NCI-H1930 (cell line): ENCODE measurements around the gene BUB1B.

Experiments
- DNase-seq, 2 experiments: peaks; one replicate each; lab custom pipeline; 2025; lab: John Stamatoyannopoulos, UW

BUB1B gene

DNA sequence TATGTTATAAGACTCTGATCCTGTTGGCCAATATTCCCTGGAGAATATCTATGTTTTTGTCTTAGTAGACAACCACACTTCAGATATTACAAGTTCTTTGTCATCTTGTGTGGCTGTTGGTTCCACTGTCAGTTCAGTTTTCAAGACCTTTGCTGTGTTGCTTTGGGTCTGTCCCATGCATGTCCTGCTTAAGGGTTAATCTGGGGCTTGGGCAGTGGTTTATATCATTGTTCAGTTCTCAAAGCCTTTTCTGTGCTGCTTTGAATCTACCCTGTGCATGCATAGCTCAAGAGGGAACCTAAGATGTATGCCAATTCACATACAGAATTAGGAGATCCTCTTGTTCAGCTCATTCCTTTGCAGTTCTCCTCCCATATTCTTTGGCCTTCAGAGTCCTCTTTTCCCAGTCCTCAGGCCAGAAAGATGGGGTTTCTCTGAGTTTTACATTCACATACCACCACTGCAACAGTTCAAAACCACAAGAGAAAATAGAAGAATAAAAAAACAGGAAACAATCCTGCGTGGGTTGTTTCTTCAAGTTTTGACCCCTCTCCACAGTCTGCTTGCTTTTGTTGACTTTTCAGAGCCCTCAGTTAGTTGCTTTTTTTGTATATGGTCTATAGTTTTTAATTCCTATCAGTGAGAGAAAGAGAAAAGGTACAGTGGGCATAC is 21.6 kb downstream of the BUB1B start:
- DNase-seq = no peak

DNA sequence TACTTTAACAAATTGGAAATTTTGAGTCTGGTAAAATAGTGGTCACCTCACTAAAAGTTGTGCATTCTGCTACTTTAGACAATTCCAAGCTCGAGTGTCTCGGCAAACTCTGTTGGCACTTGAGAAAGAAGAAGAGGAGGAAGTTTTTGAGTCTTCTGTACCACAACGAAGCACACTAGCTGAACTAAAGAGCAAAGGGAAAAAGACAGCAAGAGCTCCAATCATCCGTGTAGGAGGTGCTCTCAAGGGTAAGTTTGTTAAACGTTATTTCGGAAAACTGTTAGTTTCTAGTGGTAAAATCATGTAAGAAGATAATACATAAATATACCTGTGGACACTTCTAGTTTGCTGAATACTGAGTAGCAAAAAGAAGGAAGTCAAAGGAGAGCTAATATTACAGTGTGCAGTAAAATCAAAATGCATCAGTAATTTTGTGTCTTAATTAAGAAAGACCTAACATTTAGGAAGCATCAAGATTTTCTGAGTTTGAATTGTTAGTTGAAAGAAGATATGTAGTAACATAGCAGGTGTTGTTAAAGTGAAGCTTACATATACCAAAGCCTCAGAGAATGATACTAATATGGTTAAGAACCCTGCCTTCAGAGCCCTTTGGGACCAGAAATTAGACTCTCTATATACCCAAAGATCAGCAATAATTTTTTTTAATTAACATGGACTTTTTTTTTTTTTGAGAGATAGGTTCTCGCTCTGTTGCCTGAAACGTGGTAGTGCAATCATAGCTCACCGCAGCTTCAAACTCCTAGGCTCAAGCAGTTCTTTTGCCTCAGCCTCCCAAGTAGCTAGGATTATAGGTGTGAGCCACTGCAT is 23.0 kb downstream of the BUB1B start:
- DNase-seq = no peak

DNA sequence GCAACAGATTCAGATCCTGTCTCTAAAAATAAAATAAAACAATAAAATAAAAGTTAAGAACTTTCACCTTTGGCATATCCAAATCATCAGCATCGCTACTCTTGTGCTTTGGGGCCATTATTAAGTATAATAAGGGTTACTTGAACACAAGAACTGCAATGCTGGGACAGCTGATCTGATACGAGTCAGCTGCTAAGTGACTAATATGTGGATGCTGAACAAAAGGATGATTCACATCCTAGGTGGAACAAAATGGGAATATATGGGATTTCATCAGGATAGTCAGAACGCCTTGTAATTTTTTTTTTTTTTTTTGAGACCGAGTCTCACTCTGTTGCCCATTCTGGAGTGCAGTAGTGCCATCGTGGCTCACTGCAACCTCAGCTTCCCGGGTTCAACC is 29.7 kb downstream of the BUB1B start:
- no peak for DNase-seq

DNA sequence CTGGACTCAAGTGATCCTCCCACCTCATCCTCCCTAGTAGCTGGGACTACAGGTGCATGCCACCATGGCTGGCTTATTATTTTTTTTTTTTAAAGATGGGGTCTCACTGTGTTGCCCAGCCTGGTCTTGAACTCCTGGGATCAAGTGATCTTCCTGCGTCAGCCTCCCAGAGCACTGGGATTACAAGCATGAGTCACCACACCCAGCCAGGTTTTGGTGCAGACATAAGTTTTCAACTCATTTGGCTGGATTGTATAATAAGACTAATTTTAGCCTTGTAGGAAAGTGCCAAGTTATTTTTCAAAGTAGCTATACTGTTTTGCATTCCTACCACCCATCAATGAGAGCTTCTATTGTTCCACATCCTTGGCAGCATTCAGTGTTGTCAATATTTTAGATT is 32.1 kb downstream of the BUB1B start:
- DNase-seq = no peak

DNA sequence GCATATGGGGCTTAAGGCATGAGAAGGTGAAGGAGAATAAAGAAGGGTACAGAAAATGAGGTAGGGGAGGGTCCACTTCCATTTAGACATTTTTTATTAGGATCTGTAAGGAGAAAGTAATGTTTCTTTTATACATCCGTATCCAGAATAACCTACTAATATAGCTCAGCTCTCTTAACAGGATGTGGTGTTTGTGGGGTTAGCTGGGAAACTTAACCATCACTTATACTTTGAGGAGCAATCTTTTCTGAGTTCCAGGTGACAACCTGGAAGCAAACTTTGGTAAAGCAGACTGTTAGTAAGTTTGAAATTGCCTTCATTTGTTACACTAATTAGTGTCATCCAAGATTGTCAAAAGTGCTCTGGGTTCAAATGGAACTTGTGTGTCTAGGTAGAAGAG is 36.6 kb downstream of the BUB1B start:
- no peak for DNase-seq

DNA sequence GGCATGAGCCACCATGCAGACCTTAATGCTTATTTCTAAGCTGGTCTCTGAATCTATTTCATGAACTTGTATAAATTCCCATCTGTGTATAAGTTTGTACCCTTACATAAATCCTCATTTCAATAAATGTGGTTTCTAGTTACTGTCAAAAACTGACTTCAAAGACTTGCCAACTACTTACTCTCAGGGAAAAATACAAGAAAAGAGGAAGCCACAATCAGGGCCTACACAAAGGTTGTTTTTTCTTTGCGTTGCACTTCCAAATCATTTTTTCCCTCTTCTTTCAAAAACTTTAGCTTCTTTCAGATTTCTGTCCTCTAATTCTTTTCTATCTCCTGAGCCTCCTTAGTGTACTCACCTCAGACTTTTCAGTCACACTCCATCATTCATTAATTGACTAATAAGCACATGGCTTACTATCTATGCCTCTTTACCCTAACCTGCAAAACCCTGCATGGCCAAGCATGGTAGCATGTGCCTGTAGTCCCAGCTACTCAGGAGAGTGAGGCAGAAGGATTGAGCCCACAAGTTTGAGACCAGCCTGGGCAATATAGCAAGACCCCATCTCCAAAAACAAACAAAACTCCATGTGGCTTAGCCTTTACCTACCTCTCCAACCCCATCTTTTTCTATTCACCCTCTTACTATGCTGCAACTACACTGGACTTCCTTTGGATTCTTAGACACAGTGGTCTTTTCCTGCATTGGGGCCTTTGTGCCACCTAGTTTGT is 37.7 kb downstream of the BUB1B start:
- no peak for DNase-seq

DNA sequence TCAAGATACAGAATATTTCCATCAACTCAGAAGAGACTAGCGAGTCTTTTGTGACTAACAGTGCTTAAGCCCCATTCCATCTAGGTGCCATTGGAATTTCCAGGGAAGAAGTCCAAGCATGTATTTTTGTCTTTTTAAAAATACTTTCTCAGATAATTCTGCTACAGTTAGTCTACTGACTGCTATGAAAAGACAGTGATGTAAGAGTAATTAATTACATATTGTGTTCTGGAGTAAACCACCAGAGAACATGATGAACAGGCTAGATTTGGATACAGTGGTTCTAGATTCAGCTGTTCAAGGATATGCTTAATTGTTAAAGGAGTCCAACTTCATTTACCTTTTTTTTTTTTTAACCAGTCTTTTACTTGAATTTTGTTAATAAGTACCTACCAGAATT is 43.2 kb downstream of the BUB1B start:
- no peak for DNase-seq

DNA sequence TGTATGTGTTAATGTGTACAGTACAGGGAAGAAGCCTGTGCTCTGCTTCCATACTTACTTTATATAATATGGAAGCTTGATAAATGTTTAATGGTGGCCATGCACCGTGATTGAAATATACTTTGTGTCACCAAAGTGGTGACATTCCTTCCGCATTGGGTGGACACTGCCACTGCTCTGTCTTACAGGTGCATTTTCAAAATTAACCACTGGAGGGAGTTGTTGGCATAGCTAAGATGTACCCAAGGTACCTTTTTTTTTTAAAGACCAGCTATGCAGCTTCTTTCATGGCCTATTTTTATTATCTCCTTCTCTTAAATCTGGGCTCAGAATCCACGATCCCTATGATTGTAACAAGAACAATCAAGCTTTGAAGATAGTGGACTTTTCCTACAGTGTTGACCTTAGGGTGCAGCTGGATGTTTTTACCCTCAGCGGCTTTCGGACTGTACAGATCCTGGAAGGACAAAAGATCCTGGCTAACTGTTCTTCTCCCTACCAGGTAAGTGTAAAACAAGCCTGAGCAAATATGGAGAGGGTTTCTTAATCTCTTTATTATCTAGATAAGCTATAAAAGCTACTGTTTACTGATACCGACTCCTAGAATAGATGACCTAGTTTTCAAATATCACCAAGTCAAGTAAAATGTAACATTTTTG is 56.4 kb downstream of the BUB1B start:
- DNase-seq = peak in 1 of 2 experiments; percentile 47

DNA sequence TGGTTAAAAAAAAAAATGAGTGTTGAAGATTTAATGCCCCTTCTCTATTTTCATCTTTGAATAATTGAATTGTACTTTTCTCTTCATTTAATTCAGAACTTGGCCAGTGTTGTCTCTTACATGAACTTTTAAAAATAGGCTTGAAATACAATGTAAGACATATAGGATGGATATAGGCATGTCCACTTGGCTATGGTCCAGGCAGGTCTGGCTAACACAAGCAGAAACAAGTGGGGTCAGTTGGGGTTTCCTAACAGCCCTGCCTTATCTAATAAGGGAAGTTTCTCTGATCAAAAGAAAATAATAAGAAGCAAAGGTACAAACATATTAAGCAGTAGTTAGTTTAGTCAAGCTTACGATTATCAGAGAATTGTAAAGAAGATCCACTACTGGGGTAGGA is 58.9 kb downstream of the BUB1B start:
- DNase-seq = no peak

DNA sequence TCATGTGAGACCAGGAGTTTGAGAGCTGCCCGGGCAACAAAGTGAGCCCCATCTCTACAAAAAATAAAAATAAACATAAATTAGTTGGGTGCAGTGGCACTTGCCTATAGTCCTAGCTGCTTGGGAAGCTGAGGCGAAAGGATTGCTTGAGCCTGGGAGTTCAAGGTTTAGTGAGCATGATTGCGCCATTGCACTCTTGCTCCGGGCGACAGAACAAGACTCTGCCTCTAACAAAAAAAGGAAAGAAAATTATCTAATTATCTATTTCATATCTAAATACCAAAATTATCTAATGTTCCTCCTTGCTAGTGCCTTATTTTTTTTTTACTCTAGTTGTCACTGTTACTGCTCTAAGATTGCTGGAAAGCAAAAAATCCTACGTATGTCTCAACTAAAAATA is 61.3 kb downstream of the BUB1B start:
- no peak for DNase-seq

DNA sequence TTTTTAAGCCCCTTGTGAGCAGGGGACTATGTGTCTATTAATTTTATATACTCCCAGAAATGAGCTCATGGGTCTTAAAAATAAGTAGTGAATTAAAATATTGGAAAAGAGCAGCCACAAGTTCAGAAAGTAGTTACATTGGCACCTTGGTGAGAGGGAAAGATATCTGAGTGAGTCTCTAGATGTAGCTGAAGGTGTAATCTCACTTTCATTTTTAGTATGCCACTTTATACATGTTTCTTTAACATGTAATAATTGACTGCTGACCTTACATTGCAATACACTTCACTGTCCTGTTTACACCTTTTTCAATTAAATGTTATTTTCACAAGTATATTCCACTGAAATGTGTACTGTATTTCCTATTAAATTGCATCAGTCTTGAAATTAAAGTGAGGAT is 65.9 kb downstream of the BUB1B start:
- no peak for DNase-seq

DNA sequence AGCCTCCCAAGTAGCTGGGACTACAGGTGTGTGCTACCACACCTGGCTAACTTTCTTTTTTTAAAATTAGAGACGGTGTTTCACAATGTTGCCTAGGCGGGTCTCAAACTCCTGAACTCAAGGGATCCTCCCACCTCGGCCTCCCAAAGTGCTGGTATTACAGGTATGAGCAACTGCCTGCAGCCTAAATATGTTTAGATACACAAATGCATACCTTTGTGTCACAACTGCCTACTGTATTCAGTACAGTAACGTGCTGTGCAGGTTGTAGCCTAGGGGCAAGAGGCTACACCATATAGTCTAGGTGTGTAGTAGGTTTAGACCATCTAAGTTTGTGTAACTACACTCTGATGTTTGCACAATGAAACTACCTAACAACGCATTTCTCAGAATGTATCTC is 68.4 kb downstream of the BUB1B start:
- no peak for DNase-seq

DNA sequence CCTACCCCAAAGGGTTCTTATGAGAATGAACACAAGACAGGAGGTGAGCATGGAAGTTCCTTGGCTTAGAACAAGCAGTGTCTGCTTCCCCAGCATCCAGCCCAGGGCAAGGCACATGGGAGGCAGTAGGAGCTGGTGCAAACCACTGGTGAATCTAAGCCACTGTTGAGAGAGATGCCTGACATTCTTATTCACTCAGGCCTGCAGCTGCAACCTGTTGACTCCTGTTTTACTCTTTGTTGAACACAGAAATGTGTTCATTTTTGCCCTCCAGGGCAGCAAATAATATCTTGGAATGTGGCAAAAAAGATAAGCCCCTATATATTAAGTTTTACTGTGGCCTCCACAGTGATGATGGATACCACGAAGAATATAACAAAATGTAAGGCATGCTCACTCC is 69.1 kb downstream of the BUB1B start:
- DNase-seq = no peak

DNA sequence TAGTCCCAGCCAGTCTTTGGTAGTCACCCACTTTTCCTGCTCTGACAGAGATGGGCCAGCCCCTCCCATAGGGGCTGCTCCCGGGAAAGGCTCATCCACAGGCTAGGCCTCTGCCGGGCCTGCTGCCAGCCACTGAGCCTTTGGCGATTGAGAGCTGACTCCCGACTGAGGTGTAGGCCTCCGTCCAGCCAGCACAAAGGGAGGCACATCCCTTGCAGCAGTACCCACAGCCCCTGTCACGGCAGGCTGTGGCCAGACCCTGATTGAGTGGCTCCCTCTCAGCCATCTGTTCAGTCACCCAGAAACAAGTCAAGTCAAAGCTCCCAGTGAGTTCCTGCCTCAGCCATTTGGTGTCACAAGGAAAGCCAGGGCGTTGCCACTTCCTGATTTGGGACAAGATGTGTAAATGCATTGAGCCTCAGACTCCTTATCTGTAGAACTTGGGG is 71.8 kb downstream of the BUB1B start:
- DNase-seq = no peak

DNA sequence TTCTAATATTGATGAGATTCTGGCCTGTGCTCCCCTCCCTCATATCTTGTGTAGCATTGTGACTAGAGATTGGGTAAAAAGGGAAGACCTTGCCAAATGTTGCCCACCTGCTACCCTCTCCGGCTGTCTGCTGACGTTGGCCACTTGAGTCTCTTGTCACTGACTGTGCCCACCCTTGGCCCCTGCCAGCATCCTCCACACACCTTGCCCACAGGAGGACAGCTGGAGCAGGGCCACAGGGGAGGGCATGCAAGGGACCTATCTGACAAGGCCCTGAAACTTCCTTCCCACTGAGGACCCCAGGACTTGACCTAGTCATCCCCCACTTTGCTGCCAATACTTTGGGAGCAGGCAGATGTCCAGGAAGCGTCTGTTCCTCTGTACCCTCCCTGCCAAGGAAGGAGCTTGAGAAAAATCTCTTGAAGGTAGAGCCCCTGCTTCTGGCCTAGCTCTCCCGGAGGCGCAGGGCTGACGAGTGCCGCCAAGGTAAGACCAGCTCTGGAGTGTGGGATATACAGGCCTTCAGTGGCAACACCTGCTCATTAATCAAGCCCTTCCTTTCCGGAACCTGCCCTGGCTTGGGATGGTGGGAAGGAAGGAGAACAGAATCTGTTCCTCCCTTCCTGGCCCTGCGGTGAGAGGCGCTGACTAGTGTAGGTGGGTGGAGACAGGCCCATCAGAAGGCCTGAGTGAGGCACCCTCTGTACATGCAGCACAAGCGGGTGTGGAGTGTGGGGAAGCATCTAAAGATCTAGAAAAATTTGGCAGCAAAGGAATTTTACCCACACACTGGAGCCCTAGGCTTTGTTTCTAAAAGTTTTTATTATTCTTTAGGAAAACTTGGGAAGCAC is 73.1 kb downstream of the BUB1B start:
- no peak for DNase-seq

DNA sequence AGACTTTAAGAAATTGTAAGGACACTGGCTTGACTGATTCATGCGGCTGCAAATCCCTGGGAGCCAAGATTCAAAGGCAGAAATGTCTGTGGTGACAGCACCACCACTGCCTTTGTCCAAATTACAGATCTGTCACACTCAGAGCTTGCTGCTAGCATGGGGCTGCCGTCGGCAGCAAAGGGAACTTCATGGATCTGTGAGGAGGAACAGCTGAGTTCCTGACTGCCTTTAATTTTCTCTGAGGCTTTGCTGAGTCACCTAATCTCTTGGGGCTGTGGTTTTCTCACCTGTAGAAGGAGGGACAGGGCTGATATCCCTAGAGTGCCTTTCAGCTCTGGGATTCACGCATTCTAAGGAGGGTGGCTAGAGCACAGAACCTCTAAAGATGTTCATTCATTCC is 73.9 kb downstream of the BUB1B start:
- no peak for DNase-seq

DNA sequence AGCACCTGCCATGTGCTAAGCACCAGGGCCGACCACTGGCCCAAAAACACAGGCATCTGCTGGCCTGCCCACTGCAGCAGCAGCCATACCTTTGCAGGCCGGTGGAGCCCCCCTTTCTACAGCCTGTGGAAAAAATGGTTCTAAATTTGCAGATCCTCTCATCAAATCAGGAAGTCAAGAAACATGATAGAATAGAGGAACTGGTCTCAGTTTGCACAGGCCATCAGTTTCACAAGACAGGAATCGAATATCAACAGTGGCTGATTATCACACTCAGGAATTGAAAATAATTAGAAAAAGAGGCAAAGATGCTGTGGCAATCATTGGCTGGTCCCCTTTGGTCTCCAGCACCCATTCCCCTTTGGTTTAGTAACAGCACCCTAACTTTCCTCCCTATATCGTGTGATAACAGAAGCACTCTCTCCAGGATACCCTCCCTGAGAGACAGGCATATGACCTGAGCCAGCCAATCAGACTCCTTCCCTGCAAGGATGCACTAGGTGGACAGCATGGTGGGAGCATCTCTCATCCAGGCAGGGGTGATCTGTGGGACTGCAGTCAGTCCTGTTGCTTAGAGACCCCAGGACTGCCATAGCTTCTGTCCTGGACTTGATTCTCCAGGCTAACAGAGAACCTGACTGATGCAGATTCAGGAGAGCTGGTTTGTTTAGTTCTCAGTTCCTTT is 74.5 kb downstream of the BUB1B start:
- DNase-seq = no peak

DNA sequence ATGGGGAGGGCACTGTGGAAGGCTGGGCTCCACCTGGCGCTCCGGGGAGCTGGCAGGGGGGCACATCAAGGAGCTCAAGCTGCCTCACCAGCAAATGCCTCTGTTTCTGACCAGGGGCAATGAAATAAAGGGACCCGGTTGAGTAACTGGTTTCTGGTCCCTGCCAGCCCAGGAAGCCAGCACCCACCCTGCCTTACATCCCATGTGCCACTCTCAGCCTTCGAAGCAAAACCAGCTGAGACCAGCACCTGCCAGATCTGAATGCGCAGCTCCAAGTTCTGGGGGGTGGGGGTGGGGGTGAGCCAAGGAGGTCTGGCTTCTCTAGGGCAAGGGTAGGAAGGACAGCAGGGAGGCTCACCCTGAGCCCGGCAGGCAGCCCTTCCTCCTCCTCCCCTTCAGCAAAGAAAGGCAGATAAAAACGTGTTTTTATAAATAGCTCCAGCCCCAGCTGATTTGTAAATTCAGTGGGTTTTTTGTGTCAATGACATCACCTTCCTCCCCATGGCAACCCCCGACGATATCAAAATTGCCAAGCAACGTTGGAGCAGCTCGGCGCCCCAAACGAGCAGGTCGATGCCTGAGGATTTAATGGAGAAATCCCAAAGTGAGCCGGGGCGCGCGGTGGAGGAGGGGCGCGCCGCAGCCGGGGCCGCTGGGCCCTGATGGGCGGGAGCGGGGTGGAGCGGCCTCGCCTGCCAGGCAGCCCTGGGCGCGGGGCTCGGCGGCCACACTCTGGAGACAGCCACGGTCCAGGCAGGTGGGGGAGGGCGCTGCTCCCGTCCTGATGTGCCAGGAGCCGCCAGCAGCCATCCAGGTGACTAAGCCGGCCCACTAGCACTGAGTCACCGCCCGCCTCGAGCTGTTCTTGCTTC is 77.9 kb downstream of the BUB1B start, which contains the start of gene PAK6:
TSS of gene PAK6 (plus strand) at position 532 of the 872 bp plus-strand sequence. CDS start 25,723 bp downstream, outside the sequence.
- no peak for DNase-seq

DNA sequence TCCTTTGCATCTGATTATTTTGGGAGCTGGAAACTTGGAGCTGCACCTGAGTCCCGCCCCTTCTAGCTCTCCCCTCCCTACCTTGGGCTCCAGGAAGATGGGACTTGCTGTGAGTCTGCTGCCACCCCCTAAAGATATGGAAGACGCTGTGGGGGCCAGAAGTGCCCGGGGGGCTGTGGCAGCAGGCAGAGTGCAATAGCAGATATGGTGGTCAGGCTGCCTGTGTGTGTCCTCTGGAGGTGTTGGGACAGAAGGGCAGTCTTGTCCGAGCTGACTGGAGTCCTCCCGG is 78.5 kb downstream of the BUB1B start:
- DNase-seq = no peak
